GM10847 (cell line): ENCODE data around the gene RAP1GAP2.

Experiments
- POLR2A ChIP-seq: IDR thresholded peaks from 2 replicates; pipeline ENCODE4 v1.6.1; 2011; ENCODE audit not compliant: insufficient read length; ENCODE audit errors: extremely low read depth

RAP1GAP2 gene

GRCh38 chr17:2903193-2903974 lies 107.1 kb downstream of the RAP1GAP2 start:
- no peak for TF ChIP-seq POLR2A

- no peak for TF ChIP-seq POLR2A
Observed at GRCh38 chr17:2904135-2904534, 107.9 kb downstream of the RAP1GAP2 start.

GRCh38 chr17:2905269-2905668 lies 109.0 kb downstream of the RAP1GAP2 start:
- TF ChIP-seq POLR2A, result no peak

- no peak for TF ChIP-seq POLR2A
Observed at GRCh38 chr17:2905696-2906501, 109.7 kb downstream of the RAP1GAP2 start.

- TF ChIP-seq POLR2A, result no peak
Observed at GRCh38 chr17:2906901-2907300, 110.7 kb downstream of the RAP1GAP2 start.

- no peak for TF ChIP-seq POLR2A
Observed at GRCh38 chr17:2909175-2909845, 113.1 kb downstream of the RAP1GAP2 start.

- TF ChIP-seq POLR2A, result no peak
Observed at GRCh38 chr17:2909846-2910234, 113.6 kb downstream of the RAP1GAP2 start.

GRCh38 chr17:2911035-2911754 lies 115.0 kb downstream of the RAP1GAP2 start:
- TF ChIP-seq POLR2A, result no peak

GRCh38 chr17:2911755-2912111 lies 115.5 kb downstream of the RAP1GAP2 start:
- TF ChIP-seq POLR2A, result no peak

- no peak for TF ChIP-seq POLR2A
Observed at GRCh38 chr17:2912754-2913153, 116.5 kb downstream of the RAP1GAP2 start.

GRCh38 chr17:2916461-2916860 lies 120.2 kb downstream of the RAP1GAP2 start:
- TF ChIP-seq POLR2A, result no peak

GRCh38 chr17:2921443-2921842 lies 125.2 kb downstream of the RAP1GAP2 start:
- no peak for TF ChIP-seq POLR2A

GRCh38 chr17:2924211-2924610 lies 128.0 kb downstream of the RAP1GAP2 start:
- no peak for TF ChIP-seq POLR2A

GRCh38 chr17:2925011-2925410 lies 128.8 kb downstream of the RAP1GAP2 start:
- TF ChIP-seq POLR2A, result no peak

- TF ChIP-seq POLR2A, result no peak
Observed at GRCh38 chr17:2926019-2926650, 129.9 kb downstream of the RAP1GAP2 start.

GRCh38 chr17:2928294-2928890 lies 132.2 kb downstream of the RAP1GAP2 start:
- TF ChIP-seq POLR2A, result no peak
